SU-DHL-6 (cell line): ENCODE data around the gene ITGB5.

Source experiments
- H2AFZ ChIP-seq: fragments of 200-600 bp; sonication (generic); 2 replicates; pipeline ENCODE4 v1.6.1; 2014; ENCODE audit warnings: low read depth, mild to moderate bottlenecking, moderate library complexity, mixed read lengths, antibody characterized with exemption, low read length; ENCODE audit not compliant: severe bottlenecking
- H3F3A ChIP-seq: fragments of 200-600 bp; shearing (Covaris generic); 2 replicates; pipeline ENCODE4 v1.6.0; 2016; ENCODE audit warnings: antibody characterized with exemption, mild to moderate bottlenecking; ENCODE audit not compliant: insufficient read depth
- H3K27ac ChIP-seq: fragments of 200-600 bp; sonication (generic); 2 replicates; pipeline ENCODE4 v1.5.1; 2016; ENCODE audit warnings: low read depth, mild to moderate bottlenecking, low read length, moderate library complexity, mixed read lengths
- H3K27me3 ChIP-seq: fragments of 200-600 bp; sonication (generic), shearing (Covaris generic); 2 replicates; pipeline ENCODE4 v1.6.0; 2014; ENCODE audit warnings: mild to moderate bottlenecking, low read length
- H3K36me3 ChIP-seq: fragments of 200-600 bp; sonication (generic); 2 replicates; pipeline ENCODE4 v1.6.1; 2014; ENCODE audit warnings: mild to moderate bottlenecking, low read length, mixed read lengths
- H3K4me2 ChIP-seq: fragments of 300-600, 200-600 bp; shearing (Covaris generic), sonication (generic); 2 replicates; pipeline ENCODE4 v1.6.0; 2014; ENCODE audit warnings: low read length, low read depth, mild to moderate bottlenecking; ENCODE audit not compliant: poor library complexity, severe bottlenecking
- H3K4me3 ChIP-seq: fragments of 200-600 bp; sonication (generic); 2 replicates; pipeline ENCODE4 v1.5.1; 2014; ENCODE audit warnings: antibody characterized with exemption, low read length, mild to moderate bottlenecking, mixed read lengths; ENCODE audit not compliant: insufficient read depth, poor library complexity, severe bottlenecking
- H3K79me2 ChIP-seq: fragments of 200-600 bp; sonication (generic); 2 replicates; pipeline ENCODE4 v1.6.1; 2014; ENCODE audit warnings: mild to moderate bottlenecking, low read length, moderate library complexity; ENCODE audit not compliant: insufficient read depth
- H3K9ac ChIP-seq: fragments of 200-600 bp; sonication (generic); 2 replicates; pipeline ENCODE4 v1.7.0; 2014; ENCODE audit warnings: mild to moderate bottlenecking, low read length
- H3K9me2 ChIP-seq: fragments of 200-600 bp; sonication (generic); replicated peaks from 2 replicates; pipeline ENCODE4 v1.6.1; 2014; ENCODE audit warnings: low read length; ENCODE audit not compliant: insufficient read depth
- H3K9me3 ChIP-seq: fragments of 200-600 bp; sonication (generic); 2 replicates; pipeline ENCODE4 v1.6.1; 2014; ENCODE audit warnings: low read length, mixed read lengths; ENCODE audit not compliant: insufficient read depth
- H4K20me1 ChIP-seq: fragments of 200-600 bp; sonication (generic); 2 replicates; pipeline ENCODE4 v1.6.1; 2014; ENCODE audit warnings: low read depth, mild to moderate bottlenecking, antibody characterized with exemption, low read length, moderate library complexity, mixed read lengths
- EZH2phosphoT487 ChIP-seq: fragments of 200-600 bp; sonication (generic), shearing (Covaris generic); conservative IDR thresholded peaks from 2 replicates; pipeline ENCODE4 v1.6.1; 2018; ENCODE audit warnings: mild to moderate bottlenecking, antibody characterized with exemption, low read length, moderate library complexity, mixed read lengths
- TF ChIP-seq, protein P1 (sequence below): fragments of 200-600 bp; sonication (generic); IDR thresholded peaks from one replicate; pipeline ENCODE4 v1.5.1; 2017; ENCODE audit warnings: antibody characterized with exemption, mild to moderate bottlenecking, low read length, moderate library complexity; ENCODE audit not compliant: insufficient read depth, poor library complexity, severe bottlenecking

ITGB5 gene

DNA sequence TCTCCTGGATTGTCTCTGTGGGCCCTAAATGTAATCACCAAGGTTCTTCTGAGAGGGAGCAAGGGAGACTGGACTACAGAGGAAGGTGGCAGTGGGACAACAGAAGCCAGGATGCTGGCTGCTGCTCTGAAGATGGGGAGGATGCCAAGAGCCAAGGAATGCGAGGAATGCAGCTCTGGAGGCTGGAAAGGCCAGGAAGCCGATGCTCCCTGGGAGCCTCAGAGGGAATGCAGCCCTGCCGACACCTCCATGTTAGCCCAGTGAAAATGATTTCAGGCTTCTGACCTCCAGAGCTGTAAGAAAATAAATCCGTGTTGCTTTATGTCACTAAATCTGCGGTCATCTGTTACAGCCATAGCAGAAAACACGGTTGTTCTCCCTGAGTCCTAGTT is 112.8 kb downstream of the ITGB5 start:
- H3K4me2 ChIP-seq, result no peak overlapping the region
- H3K27me3 ChIP-seq, result no peaks in the 10 kb centered on the region
- no peaks in the 10 kb centered on the region for H4K20me1 ChIP-seq
- TF ChIP-seq EZH2phosphoT487, result no peak
- TF ChIP-seq, protein P1, sequence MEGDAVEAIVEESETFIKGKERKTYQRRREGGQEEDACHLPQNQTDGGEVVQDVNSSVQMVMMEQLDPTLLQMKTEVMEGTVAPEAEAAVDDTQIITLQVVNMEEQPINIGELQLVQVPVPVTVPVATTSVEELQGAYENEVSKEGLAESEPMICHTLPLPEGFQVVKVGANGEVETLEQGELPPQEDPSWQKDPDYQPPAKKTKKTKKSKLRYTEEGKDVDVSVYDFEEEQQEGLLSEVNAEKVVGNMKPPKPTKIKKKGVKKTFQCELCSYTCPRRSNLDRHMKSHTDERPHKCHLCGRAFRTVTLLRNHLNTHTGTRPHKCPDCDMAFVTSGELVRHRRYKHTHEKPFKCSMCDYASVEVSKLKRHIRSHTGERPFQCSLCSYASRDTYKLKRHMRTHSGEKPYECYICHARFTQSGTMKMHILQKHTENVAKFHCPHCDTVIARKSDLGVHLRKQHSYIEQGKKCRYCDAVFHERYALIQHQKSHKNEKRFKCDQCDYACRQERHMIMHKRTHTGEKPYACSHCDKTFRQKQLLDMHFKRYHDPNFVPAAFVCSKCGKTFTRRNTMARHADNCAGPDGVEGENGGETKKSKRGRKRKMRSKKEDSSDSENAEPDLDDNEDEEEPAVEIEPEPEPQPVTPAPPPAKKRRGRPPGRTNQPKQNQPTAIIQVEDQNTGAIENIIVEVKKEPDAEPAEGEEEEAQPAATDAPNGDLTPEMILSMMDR, result no peak
- no peak overlapping the region for H3K4me3 ChIP-seq
- no peak overlapping the region for H3K9ac ChIP-seq
- H3K36me3 ChIP-seq, result no peaks in the 10 kb centered on the region
- H3K9me3 ChIP-seq, result no peaks in the 10 kb centered on the region
- H3K79me2 ChIP-seq, result no peaks in the 10 kb centered on the region
- H3K9me2 ChIP-seq, result no peaks in the 10 kb centered on the region
- no peak overlapping the region for H3K27ac ChIP-seq
- no peak overlapping the region for H2AFZ ChIP-seq
- no peaks in the 10 kb centered on the region for H3F3A ChIP-seq

DNA sequence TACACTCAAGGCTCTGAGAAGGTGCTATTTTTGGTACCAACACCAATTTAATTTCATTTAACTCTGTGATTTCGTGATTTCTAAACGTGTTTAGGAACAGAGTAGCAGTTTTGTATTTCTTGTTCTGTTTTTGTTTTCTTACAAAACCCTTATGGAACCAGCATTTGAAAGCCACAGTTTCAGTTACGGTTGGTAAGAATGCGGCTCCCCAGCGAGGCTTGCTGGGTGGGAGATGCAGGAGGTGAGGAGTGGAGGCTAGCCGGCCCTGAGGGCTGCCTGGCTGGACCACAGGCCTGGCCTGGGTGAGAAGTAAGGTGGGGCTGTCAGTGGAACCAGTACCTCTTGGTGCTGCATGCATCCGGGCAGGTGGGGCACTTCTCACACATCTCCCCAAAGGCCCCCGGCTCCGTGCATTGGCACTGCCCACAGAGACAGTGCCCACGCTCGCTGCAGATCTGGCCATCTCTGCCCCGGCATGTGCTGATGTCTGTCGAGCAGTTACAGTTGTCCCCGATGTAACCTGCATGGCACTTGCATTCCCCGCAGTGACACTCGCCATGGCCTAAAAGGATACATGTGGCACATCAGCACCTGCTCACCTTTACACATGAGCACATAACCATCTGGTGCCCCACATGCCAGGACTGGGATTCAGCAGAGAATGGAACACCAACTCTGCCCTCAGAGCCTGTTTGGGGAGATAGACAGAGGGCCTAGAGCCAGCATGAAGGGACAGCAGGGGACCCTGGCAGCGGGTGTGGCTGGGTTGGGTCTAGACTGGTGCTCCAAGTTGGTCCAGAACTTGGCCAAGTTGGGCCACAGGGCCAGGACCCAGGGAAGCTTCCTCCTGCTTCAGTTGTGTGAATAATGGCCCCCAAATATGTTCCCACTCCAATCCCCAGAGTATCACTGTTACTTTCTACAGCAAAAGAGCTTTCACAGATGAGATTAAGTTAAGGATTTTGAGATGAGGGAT is 113.5 kb downstream of the ITGB5 start:
- H3K36me3 ChIP-seq, result no peaks in the 10 kb centered on the region
- no peaks in the 10 kb centered on the region for H3K9me2 ChIP-seq
- no peak overlapping the region for H3K9ac ChIP-seq
- no peak overlapping the region for H2AFZ ChIP-seq
- H3K79me2 ChIP-seq, result no peaks in the 10 kb centered on the region
- no peak overlapping the region for H3K4me3 ChIP-seq
- TF ChIP-seq EZH2phosphoT487, result no peak
- TF ChIP-seq, protein P1, result no peak
- H3F3A ChIP-seq, result no peaks in the 10 kb centered on the region
- H4K20me1 ChIP-seq, result no peaks in the 10 kb centered on the region
- no peak overlapping the region for H3K27ac ChIP-seq
- no peaks in the 10 kb centered on the region for H3K9me3 ChIP-seq
- no peak overlapping the region for H3K4me2 ChIP-seq
- no peaks in the 10 kb centered on the region for H3K27me3 ChIP-seq

DNA sequence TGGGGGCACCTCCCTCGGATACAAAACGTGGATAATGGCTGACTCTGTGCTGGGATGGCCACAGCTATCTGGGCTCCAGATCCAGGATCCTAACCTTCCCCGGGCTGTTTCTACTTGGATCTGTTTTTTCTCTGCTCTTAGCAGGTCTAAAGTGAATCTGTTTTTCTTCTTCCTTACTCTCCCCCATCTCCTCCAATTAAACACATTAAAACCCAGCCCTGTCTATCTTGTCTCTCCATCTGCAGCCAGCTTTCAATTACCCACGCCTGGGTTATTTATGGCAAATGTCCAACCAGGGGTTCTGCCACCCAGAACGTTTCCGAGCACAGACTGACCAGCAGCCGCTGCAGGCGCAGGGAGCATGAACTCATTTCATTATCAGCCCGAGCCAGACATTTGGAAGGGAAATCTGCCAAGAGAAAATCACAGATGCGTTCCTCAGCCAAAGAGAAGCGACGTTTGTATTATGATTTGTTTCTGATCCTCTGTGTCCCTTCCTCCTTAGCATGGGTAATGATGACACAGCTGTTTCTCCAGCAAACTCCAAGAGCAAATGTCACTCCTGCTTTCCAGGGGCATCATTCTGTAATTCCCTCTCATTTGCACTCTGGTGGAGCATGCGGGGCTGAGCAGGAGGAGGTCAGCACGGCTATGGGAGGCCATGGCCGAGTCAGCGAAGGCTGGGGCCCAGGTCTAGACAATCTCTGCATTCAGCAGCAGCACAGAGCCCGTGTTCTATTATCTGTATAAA is 114.9 kb downstream of the ITGB5 start:
- no peaks in the 10 kb centered on the region for H3K9me2 ChIP-seq
- H3F3A ChIP-seq, result no peaks in the 10 kb centered on the region
- no peaks in the 10 kb centered on the region for H3K79me2 ChIP-seq
- H3K9me3 ChIP-seq, result no peaks in the 10 kb centered on the region
- no peak overlapping the region for H2AFZ ChIP-seq
- H3K4me3 ChIP-seq, result no peak overlapping the region
- H4K20me1 ChIP-seq, result no peaks in the 10 kb centered on the region
- no peak for TF ChIP-seq EZH2phosphoT487
- TF ChIP-seq, protein P1, result no peak
- no peak overlapping the region for H3K9ac ChIP-seq
- no peaks in the 10 kb centered on the region for H3K36me3 ChIP-seq
- H3K27me3 ChIP-seq, result no peaks in the 10 kb centered on the region
- no peak overlapping the region for H3K4me2 ChIP-seq
- H3K27ac ChIP-seq, result no peak overlapping the region
